NT2/D1 (cell line): ENCODE measurements around the gene DDX10.
"Not testable (repeated sequence)": the region's sequence is repeated elsewhere in the genome, so short reads cannot be mapped to it uniquely, and the experiment has no call there.

Experiments
- DNase-seq: peaks from one replicate; pipeline ENCODE4 v3.0.0-alpha.2; 2011; ENCODE audit warnings: low read depth, low spot score
- H3K27me3 ChIP-seq: 2 replicates; pipeline ENCODE4 v1.6.0; 2011; ENCODE audit warnings: mild to moderate bottlenecking; ENCODE audit not compliant: insufficient read length, insufficient read depth
- H3K36me3 ChIP-seq: 2 replicates; pipeline ENCODE4 v1.6.1; 2011; ENCODE audit warnings: mild to moderate bottlenecking, low read length, mixed read lengths; ENCODE audit not compliant: insufficient read depth, insufficient read length
- H3K4me1 ChIP-seq: 2 replicates; pipeline ENCODE4 v1.5.1; 2011; ENCODE audit not compliant: insufficient read depth, insufficient read length
- H3K4me3 ChIP-seq: 2 replicates; pipeline ENCODE4 v1.5.1; 2011; ENCODE audit warnings: low read depth; ENCODE audit not compliant: insufficient read length
- H3K9ac ChIP-seq: 2 replicates; pipeline ENCODE4 v1.6.0; 2011; ENCODE audit warnings: low read depth; ENCODE audit not compliant: insufficient read length
- H3K9me3 ChIP-seq: 2 replicates; pipeline ENCODE4 v1.5.1; 2011; ENCODE audit warnings: mild to moderate bottlenecking, low read length; ENCODE audit not compliant: insufficient read depth
- SUZ12 ChIP-seq: IDR thresholded peaks from 2 replicates; pipeline ENCODE4 v1.6.1; 2011; ENCODE audit not compliant: insufficient read length, insufficient read depth; ENCODE audit errors: extremely low read depth
- YY1 ChIP-seq: IDR thresholded peaks from 2 replicates; pipeline ENCODE4 v1.6.1; 2011; ENCODE audit not compliant: insufficient read length, insufficient read depth
- ZNF274 ChIP-seq: IDR thresholded peaks from 2 replicates; pipeline ENCODE4 v1.6.1; 2011; ENCODE audit warnings: mild to moderate bottlenecking, low read depth, low read length

Gene DDX10

GRCh38 chr11:108757630-108758029 is 92.8 kb downstream of the DDX10 start:
- H3K4me1 ChIP-seq: no peaks in the 10 kb centered on the region
- no peaks in the 10 kb centered on the region for H3K36me3 ChIP-seq
- H3K27me3 ChIP-seq: no peaks in the 10 kb centered on the region
- no peaks in the 10 kb centered on the region for H3K9me3 ChIP-seq
- DNase-seq: no peak
- no peak for TF ChIP-seq YY1
- no peak for TF ChIP-seq SUZ12
- no peak overlapping the region for H3K9ac ChIP-seq
- H3K4me3 ChIP-seq: no peak overlapping the region

DNA sequence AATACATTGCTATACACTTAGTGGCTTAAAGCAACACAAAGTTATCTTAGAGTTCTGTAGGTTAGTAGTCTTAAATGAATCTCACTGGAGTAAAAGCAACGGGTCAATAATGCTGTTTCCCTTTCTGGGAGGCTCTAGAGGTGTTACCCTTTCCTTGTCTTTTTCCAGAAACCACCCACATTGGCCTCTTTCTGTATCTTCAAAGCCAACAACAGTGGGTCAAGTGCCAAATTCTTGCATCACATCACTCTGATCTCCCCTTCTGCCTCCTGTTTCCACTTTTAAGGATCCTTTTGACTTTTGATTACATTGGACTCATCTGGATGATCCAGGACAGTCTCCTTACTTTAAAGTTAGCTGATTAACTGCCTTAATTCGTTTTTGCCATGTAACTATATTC is 93.6 kb downstream of the DDX10 start:
- Histone ChIP-seq H3K4me1 (no peaks in the 10 kb centered on the region), H3K4me3 (no peak overlapping the region), H3K27me3 (no peaks in the 10 kb centered on the region), H3K36me3 (no peaks in the 10 kb centered on the region), H3K9me3 (no peaks in the 10 kb centered on the region), H3K9ac (no peak overlapping the region)
- no peak for TF ChIP-seq SUZ12
- TF ChIP-seq ZNF274: no peak
- no peak for TF ChIP-seq YY1
- DNase-seq: no peak

GRCh38 chr11:108766596-108767173 is 101.8 kb downstream of the DDX10 start:
- Histone ChIP-seq H3K9ac (no peak overlapping the region), H3K4me3 (no peak overlapping the region), H3K4me1 (no peaks in the 10 kb centered on the region), H3K9me3 (no peaks in the 10 kb centered on the region), H3K27me3 (no peaks in the 10 kb centered on the region), H3K36me3 (no peaks in the 10 kb centered on the region)
- DNase-seq: no peak
- TF ChIP-seq YY1: no peak
- no peak for TF ChIP-seq SUZ12
- no peak for TF ChIP-seq ZNF274

- H3K4me3 ChIP-seq: no peak overlapping the region
- no peaks in the 10 kb centered on the region for H3K27me3 ChIP-seq
- no peak for DNase-seq
- TF ChIP-seq SUZ12: no peak
- no peak for TF ChIP-seq YY1
- TF ChIP-seq ZNF274: no peak
- H3K36me3 ChIP-seq: no peaks in the 10 kb centered on the region
- no peak overlapping the region for H3K9ac ChIP-seq
- no peaks in the 10 kb centered on the region for H3K9me3 ChIP-seq
- no peaks in the 10 kb centered on the region for H3K4me1 ChIP-seq
Observed at GRCh38 chr11:108768370-108768769, 103.5 kb downstream of the DDX10 start.

DNA sequence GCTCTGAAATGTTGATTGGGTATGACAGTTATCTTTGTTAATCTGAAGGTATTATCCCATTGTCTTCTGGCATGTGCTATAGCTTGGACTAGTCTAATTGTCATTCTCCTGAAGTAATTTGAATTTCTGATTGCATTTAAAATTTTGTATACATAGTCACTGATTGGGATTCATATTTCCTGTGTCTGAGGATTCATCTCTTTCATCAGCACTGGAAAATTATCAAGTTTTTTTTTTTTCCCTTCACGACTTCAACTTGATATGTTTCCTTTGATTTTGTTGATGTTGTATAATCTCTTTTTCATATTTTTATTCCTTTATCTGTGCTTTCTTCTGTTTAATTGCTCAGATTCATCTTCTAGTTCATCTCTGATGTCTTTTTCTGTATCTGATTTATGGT is 104.1 kb downstream of the DDX10 start:
- Histone ChIP-seq H3K36me3 (no peaks in the 10 kb centered on the region), H3K9ac (no peak overlapping the region), H3K4me1 (no peaks in the 10 kb centered on the region), H3K27me3 (no peaks in the 10 kb centered on the region), H3K9me3 (no peaks in the 10 kb centered on the region), H3K4me3 (no peak overlapping the region)
- TF ChIP-seq SUZ12: no peak
- no peak for TF ChIP-seq YY1
- no peak for TF ChIP-seq ZNF274
- no peak for DNase-seq

- Histone ChIP-seq H3K9ac (no peak overlapping the region), H3K4me1 (no peaks in the 10 kb centered on the region), H3K36me3 (no peaks in the 10 kb centered on the region), H3K27me3 (no peaks in the 10 kb centered on the region), H3K9me3 (no peaks in the 10 kb centered on the region), H3K4me3 (no peak overlapping the region)
- TF ChIP-seq ZNF274 (no peak), YY1 (no peak), SUZ12 (no peak)
- DNase-seq: no peak
Observed at GRCh38 chr11:108774037-108774730, 109.3 kb downstream of the DDX10 start.

GRCh38 chr11:108775324-108775723 is 110.5 kb downstream of the DDX10 start:
- no peak overlapping the region for H3K9ac ChIP-seq
- no peaks in the 10 kb centered on the region for H3K36me3 ChIP-seq
- no peak for DNase-seq
- no peaks in the 10 kb centered on the region for H3K9me3 ChIP-seq
- H3K4me1 ChIP-seq: no peaks in the 10 kb centered on the region
- H3K4me3 ChIP-seq: no peak overlapping the region
- TF ChIP-seq YY1 (no peak), SUZ12 (no peak), ZNF274 (no peak)
- no peaks in the 10 kb centered on the region for H3K27me3 ChIP-seq

DNA sequence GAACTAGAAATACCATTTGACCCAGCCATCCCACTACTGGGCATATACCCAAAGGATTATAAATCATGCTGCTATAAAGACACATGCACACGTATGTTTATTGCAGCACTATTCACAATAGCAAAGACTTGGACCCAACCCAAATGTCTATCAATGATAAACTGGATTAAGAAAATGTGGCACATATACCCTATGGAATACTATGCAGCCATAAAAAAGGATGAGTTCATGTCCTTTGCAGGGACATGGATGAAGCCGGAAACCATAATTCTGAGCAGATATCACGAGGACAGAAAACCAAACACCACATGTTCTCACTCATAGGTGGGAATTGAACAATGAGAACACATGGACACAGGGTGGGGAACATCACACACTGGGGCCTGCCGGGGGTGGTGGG is 114.3 kb downstream of the DDX10 start:
- not testable (repeated sequence) for H3K4me3 ChIP-seq, H3K9me3 ChIP-seq, H3K27me3 ChIP-seq, H3K9ac ChIP-seq, H3K36me3 ChIP-seq, DNase-seq, H3K4me1 ChIP-seq
